Mesenchymal stem cell (in vitro differentiated cells and primary cell): Measurements from ENCODE around the gene ARF1.

Experiments used
- DNase-seq: peaks from one replicate; pipeline ENCODE4 v3.0.0-alpha.2; 2013
- H2AFZ ChIP-seq: one replicate; pipeline ENCODE4 v1.6.1; 2013; ENCODE audit warnings: low read depth, mild to moderate bottlenecking, control low read depth, inconsistent platforms, low read length, moderate library complexity
- H2AK5ac ChIP-seq: 2 replicates; pipeline ENCODE4 v1.6.1; 2013; ENCODE audit warnings: low read length, moderate library complexity, mild to moderate bottlenecking, inconsistent platforms; ENCODE audit not compliant: severe bottlenecking
- H2BK120ac ChIP-seq: one replicate; pipeline ENCODE4 v1.6.1; 2013; ENCODE audit warnings: low read depth, mild to moderate bottlenecking, inconsistent platforms, low read length, moderate library complexity
- H2BK12ac ChIP-seq, 2 experiments: one replicate each; pipeline ENCODE4 v1.6.1; 2013; ENCODE audit warnings: inconsistent platforms in 2 of 2, low read length in 2 of 2, mild to moderate bottlenecking in 2 of 2, moderate library complexity in 2 of 2, control low read depth in 1 of 2
- H2BK15ac ChIP-seq: one replicate; pipeline ENCODE4 v1.6.1; 2013; ENCODE audit warnings: mild to moderate bottlenecking, low read depth, inconsistent platforms; ENCODE audit not compliant: poor library complexity, severe bottlenecking
- H2BK5ac ChIP-seq: 2 replicates; pipeline ENCODE4 v1.6.1; 2013; ENCODE audit warnings: low read depth, mild to moderate bottlenecking, low read length, control low read depth, inconsistent platforms; ENCODE audit not compliant: poor library complexity, severe bottlenecking
- H3K14ac ChIP-seq, 2 experiments: one replicate each; pipeline ENCODE4 v1.6.1; 2013; ENCODE audit warnings: inconsistent platforms in 2 of 2, low read length in 2 of 2, control low read depth in 1 of 2, mild to moderate bottlenecking in 1 of 2, moderate library complexity in 1 of 2
- H3K18ac ChIP-seq, 2 experiments: one replicate each; pipeline ENCODE4 v1.6.1; 2013; ENCODE audit warnings: inconsistent platforms in 2 of 2, low read length in 2 of 2, control low read depth in 1 of 2, low read depth in 1 of 2, mild to moderate bottlenecking in 1 of 2
- H3K23ac ChIP-seq, 2 experiments: one replicate each; pipeline ENCODE4 v1.6.1; 2013; ENCODE audit warnings: inconsistent platforms in 2 of 2, low read length in 2 of 2, mild to moderate bottlenecking in 2 of 2, moderate library complexity in 2 of 2, control low read depth in 1 of 2
- H3K27ac ChIP-seq: 2 replicates; pipeline ENCODE4 v1.5.1; 2013; ENCODE audit warnings: mild to moderate bottlenecking, moderate library complexity, low read length, control low read depth, inconsistent platforms; ENCODE audit not compliant: poor library complexity, severe bottlenecking
- H3K27me3 ChIP-seq, 2 experiments: 2 replicates each; pipeline versions ENCODE4 v1.6.1 to v1.7.0; 2013; ENCODE audit warnings: low read length in 2 of 2, mild to moderate bottlenecking in 2 of 2, moderate library complexity in 2 of 2, control low read depth in 1 of 2, inconsistent platforms in 1 of 2; ENCODE audit not compliant: control insufficient read depth in 1 of 2, insufficient read depth in 1 of 2
- H3K36me3 ChIP-seq, 2 experiments: 2 replicates each; pipeline versions ENCODE4 v1.6.1 to v1.7.0; 2013; ENCODE audit warnings: low read length in 2 of 2, control low read depth in 1 of 2, inconsistent platforms in 1 of 2, low read depth in 1 of 2, mild to moderate bottlenecking in 1 of 2; ENCODE audit not compliant: insufficient read depth in 2 of 2, control insufficient read depth in 1 of 2
- H3K4ac ChIP-seq, 2 experiments: one replicate each; pipeline ENCODE4 v1.6.1; 2013; ENCODE audit warnings: inconsistent platforms in 2 of 2, low read length in 2 of 2, mild to moderate bottlenecking in 2 of 2, moderate library complexity in 2 of 2, control low read depth in 1 of 2, low read depth in 1 of 2
- H3K4me1 ChIP-seq: 2 replicates; pipeline ENCODE4 v1.6.1; 2013; ENCODE audit warnings: low read depth, low read length, control low read depth; ENCODE audit not compliant: control insufficient read depth, insufficient read depth
- H3K4me2 ChIP-seq: 2 replicates; pipeline ENCODE4 v1.6.1; 2013; ENCODE audit warnings: low read length, mild to moderate bottlenecking, inconsistent platforms; ENCODE audit not compliant: poor library complexity, severe bottlenecking
- H3K4me3 ChIP-seq, 2 experiments: 2 replicates each; pipeline versions ENCODE4 v1.5.1 to v1.7.0; 2013; ENCODE audit warnings: low read length in 2 of 2, mild to moderate bottlenecking in 2 of 2, control low read depth in 1 of 2, low read depth in 1 of 2; ENCODE audit not compliant: insufficient read depth in 1 of 2
- H3K79me1 ChIP-seq: replicated peaks from 2 replicates; pipeline ENCODE4 v1.6.1; 2013; ENCODE audit warnings: mild to moderate bottlenecking, control low read depth, low read length, inconsistent platforms; ENCODE audit not compliant: poor library complexity, severe bottlenecking
- H3K9ac ChIP-seq: 2 replicates; pipeline ENCODE4 v1.7.0; 2013; ENCODE audit warnings: mild to moderate bottlenecking, low read length, moderate library complexity
- H3K9me3 ChIP-seq: 2 replicates; pipeline ENCODE4 v1.7.0; 2013; ENCODE audit warnings: mild to moderate bottlenecking, low read length; ENCODE audit not compliant: control insufficient read depth
- H4K8ac ChIP-seq: one replicate; pipeline ENCODE4 v1.6.1; 2013; ENCODE audit warnings: inconsistent platforms, mild to moderate bottlenecking, low read length, moderate library complexity
- H4K91ac ChIP-seq: one replicate; pipeline ENCODE4 v1.6.1; 2013; ENCODE audit warnings: mild to moderate bottlenecking, low read length, inconsistent platforms
- WGBS: methylation state at CpG from one replicate; pipeline ENCODE4 v1.1.7; 2013; ENCODE audit warnings: mixed read lengths; 5-methylcytosine and 5-hydroxymethylcytosine counted together

The ARF1 gene

DNA sequence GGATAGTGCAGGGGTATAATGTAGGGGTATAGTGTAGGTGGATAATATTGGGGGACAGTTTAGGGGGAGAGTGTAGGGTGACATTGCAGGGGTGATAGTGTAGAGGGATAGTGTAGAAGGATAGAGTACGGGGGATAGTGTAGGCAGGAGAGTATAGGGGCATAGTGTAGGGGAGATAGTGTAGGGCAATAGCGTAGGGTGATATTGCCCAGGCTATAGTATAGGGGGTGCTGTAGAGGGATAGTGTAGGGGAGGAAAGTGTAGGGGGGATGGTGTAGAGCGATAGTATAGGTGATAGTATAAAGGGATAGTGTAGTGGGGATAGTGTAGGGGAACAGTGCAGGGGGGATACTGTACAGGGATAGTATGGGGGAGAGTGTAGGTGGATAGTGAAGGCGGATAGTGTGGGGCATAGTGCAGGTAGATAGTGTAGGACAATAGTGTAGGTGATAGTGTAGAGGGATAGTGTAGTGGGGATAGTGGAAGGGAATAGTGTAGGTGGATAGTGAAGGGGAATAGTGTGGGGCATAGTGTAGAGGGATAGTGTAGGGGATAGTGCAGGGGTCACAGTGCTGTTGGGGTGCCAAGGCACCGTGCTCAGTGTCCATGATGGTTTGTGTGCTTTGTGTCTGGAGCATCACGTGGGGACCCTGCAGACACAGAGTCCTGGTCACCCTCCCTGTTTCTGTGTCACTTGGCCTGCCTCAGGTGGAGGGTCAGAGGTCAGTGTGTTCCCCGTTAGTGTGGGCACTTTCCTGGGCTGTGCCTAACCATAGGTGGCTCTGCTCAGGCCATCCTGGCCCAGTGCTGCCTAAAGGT, 10.5 kb upstream of the ARF1 start:
- Histone ChIP-seq H2AK5ac (no peak overlapping the region), H4K91ac (no peak overlapping the region), H3K9ac (no peak overlapping the region), H2BK120ac (no peak overlapping the region), H3K4me3 (no peak overlapping the region), H3K4me1 (peaks cover 2% of the 10 kb centered on the region), H3K4me2 (no peak overlapping the region), H3K79me1 (no peaks in the 10 kb centered on the region), H3K4ac (no peak overlapping the region), H3K9me3 (no peaks in the 10 kb centered on the region), H3K27ac (no peak overlapping the region), H3K27me3 (peaks cover 54 to 64% of the 10 kb centered on the region in 2 experiments), H3K14ac (no peak overlapping the region), H3K36me3 (no peaks in the 10 kb centered on the region), H3K18ac (no peak overlapping the region), H2BK12ac (peak overlapping the region in 1 of 2 experiments; percentile 31), H2BK5ac (no peak overlapping the region), H2BK15ac (no peak overlapping the region), H2AFZ (no peak overlapping the region), H4K8ac (no peak overlapping the region), H3K23ac (no peak overlapping the region)
- DNase-seq = no peak
- 65% methylated on average over 7 of the region's 7 CpGs for WGBS

DNA sequence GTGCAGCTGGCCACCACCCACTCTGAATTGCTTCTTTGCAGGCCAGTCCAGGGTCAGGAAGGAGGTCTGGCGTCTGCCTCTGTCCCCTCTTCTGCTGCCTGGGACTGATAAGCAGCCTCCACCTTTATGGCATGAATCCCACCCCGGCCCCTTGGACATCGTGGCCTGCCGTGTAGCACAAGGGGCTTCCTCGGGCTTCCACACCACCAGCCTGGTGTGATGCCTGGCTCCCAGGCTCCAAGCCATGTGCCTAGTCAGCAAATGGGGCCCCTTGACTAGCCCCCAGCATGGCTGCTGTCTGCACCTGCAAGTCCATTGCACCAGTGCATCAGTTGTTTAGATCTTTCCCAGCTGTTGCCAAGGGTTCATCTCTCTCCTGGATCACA, 9.9 kb upstream of the ARF1 start:
- Histone ChIP-seq H2BK120ac (no peak overlapping the region), H3K14ac (no peak overlapping the region), H3K4me3 (no peak overlapping the region), H3K4me1 (no peaks in the 10 kb centered on the region), H3K4me2 (no peak overlapping the region), H2BK12ac (no peak overlapping the region), H3K23ac (no peak overlapping the region), H3K79me1 (peaks cover 2% of the 10 kb centered on the region), H4K91ac (no peak overlapping the region), H3K4ac (no peak overlapping the region), H4K8ac (no peak overlapping the region), H3K9me3 (no peaks in the 10 kb centered on the region), H2AK5ac (no peak overlapping the region), H3K36me3 (no peaks in the 10 kb centered on the region), H3K18ac (no peak overlapping the region), H2BK5ac (no peak overlapping the region), H3K9ac (no peak overlapping the region), H2AFZ (no peak overlapping the region), H2BK15ac (no peak overlapping the region), H3K27ac (no peak overlapping the region), H3K27me3 (peaks cover 48 to 58% of the 10 kb centered on the region in 2 experiments)
- DNase-seq = no peak
- WGBS = 80% methylated on average over 5 of the region's 5 CpGs

DNA sequence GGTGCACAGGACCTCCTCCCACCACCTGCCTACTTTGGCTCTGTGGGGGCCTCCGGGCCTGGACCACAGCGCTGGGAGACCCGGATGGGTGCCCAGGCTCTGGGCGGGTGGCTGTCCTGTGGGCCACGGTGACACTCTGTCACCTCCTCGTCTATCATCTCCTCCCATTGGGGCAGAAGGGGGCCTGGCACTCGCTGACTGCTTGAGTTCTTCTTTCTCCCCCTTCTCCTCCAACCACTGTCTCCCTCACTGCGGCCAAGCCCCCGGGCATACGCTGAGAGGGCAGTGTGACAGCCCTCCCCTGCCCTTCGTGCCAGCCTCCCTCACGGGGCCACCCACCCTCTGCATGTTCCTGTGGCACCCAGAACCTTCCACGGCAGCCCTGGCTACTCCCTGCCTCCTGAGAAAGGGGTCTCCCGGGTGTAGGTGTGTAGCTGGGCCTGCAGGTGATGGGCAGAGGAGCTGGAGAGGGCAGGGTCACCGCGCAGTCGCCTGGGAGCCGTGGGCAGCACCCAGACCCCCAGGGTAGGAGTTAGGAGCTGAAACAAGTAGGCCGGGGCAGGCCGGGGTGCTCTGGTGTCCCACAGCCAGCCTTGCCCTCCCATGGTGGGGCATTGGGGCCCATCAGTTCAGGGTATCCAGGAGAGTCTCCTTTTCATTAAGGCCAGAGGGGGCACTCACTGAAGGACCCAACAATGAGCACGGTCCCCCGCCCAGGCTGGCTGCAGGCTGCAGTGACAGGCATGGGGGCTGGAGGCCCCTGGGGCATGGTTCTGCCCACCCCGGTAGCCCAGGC, 9.2 kb upstream of the ARF1 start:
- H3K4ac ChIP-seq = no peak overlapping the region
- no peak for DNase-seq
- H4K91ac ChIP-seq = no peak overlapping the region
- H3K23ac ChIP-seq = no peak overlapping the region
- H3K79me1 ChIP-seq = peaks cover 4% of the 10 kb centered on the region
- H3K4me3 ChIP-seq = no peak overlapping the region
- H2BK5ac ChIP-seq = no peak overlapping the region
- H3K9me3 ChIP-seq = no peaks in the 10 kb centered on the region
- H3K4me1 ChIP-seq = no peaks in the 10 kb centered on the region
- H2AK5ac ChIP-seq = no peak overlapping the region
- no peak overlapping the region for H3K4me2 ChIP-seq
- H2AFZ ChIP-seq = no peak overlapping the region
- H3K18ac ChIP-seq = no peak overlapping the region
- H3K36me3 ChIP-seq = no peaks in the 10 kb centered on the region
- H2BK12ac ChIP-seq = no peak overlapping the region
- no peak overlapping the region for H2BK120ac ChIP-seq
- no peak overlapping the region for H3K9ac ChIP-seq
- no peak overlapping the region for H3K14ac ChIP-seq
- H2BK15ac ChIP-seq = no peak overlapping the region
- peaks cover 42 to 52% of the 10 kb centered on the region in 2 experiments for H3K27me3 ChIP-seq
- 87% methylated on average over 23 of the region's 23 CpGs for WGBS
- H4K8ac ChIP-seq = no peak overlapping the region
- H3K27ac ChIP-seq = no peak overlapping the region

- DNase-seq = no peak
- Histone ChIP-seq H3K79me1 (peaks cover 4% of the 10 kb centered on the region), H3K4ac (no peak overlapping the region), H2BK120ac (no peak overlapping the region), H3K18ac (no peak overlapping the region), H3K27me3 (peaks cover 36 to 45% of the 10 kb centered on the region in 2 experiments), H3K36me3 (peaks cover 0 to 3% of the 10 kb centered on the region in 2 experiments), H3K23ac (no peak overlapping the region), H3K9me3 (no peaks in the 10 kb centered on the region), H2AK5ac (no peak overlapping the region), H2AFZ (no peak overlapping the region), H2BK5ac (no peak overlapping the region), H2BK15ac (no peak overlapping the region), H3K14ac (peak overlapping the region in 1 of 2 experiments; percentile 19), H4K91ac (no peak overlapping the region), H3K27ac (no peak overlapping the region), H3K4me2 (no peak overlapping the region), H3K9ac (no peak overlapping the region), H3K4me3 (no peak overlapping the region), H2BK12ac (no peak overlapping the region), H3K4me1 (peaks cover 3% of the 10 kb centered on the region), H4K8ac (no peak overlapping the region)
- WGBS = 43% methylated on average over 16 of the region's 16 CpGs
Observed at GRCh38 chr1:228073857-228074545, 8.5 kb upstream of the ARF1 start.
